NCI-H128 (cell line): ENCODE measurements around the gene NCS1.

Experiments used
- DNase-seq: peaks from one replicate; lab custom pipeline; 2025; ENCODE audit not compliant: unreplicated experiment; lab: John Stamatoyannopoulos, UW

Gene NCS1

GRCh38 chr9:130211548-130212226 lies 39.5 kb downstream of the NCS1 start:
- no peak for DNase-seq

DNA sequence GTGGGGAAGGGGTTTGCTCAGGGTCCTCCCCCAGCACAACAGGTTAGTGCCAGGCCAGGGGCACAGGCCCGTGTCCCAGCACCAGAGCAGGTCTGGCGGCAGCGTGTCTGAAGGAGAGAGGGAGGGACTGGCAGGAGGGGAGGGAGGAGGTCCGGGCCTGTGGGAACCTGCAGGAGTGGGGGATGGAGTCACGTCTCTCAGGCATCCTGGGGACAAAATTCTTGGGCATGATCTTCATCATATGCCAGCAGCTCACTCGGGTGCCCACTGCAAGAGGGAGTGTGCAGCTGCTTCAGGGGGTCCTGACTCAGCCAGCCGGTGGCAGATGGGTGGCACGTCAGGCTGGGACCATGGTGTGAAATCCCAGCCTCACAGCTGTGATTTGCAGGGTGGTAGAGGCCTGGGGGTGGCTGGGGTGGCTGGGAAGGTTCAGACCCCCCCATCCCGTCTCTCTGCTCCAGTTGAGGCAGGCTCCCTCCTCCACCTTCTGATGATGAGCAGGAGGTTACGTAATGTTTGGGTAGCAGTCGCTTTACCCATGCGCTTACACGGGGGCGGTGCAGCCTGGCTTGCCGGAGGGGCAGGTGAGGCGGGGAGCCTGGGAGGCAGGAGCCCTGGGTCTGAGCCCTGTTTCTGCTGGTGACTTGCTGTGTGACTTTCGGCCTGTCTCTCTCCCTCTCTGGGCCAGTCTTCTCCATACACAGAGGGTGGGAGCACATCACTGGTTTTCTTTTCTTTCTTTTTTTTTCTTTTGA lies 40.5 kb downstream of the NCS1 start:
- DNase-seq: no peak

GRCh38 chr9:130213911-130214761 lies 41.9 kb downstream of the NCS1 start:
- DNase-seq: no peak

- no peak for DNase-seq
Observed at GRCh38 chr9:130214776-130215340, 42.7 kb downstream of the NCS1 start.

- DNase-seq: no peak
Observed at GRCh38 chr9:130215341-130216119, 43.3 kb downstream of the NCS1 start.

DNA sequence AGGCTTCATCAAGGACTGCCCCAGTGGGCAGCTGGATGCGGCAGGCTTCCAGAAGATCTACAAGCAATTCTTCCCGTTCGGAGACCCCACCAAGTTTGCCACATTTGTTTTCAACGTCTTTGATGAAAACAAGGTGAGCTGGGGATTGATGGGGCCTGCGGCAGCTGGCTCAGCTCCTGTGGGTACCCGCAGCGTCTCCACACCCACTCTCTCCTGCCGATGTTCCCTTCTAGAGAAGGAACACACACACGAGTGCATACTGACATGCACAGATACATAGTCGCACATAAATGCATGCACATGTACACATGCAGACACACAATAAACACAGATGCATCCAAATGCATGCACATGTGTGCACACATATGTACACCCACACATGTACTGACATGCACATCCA lies 45.6 kb downstream of the NCS1 start:
- DNase-seq: no peak

GRCh38 chr9:130219661-130220096 lies 47.5 kb downstream of the NCS1 start:
- DNase-seq: no peak

DNA sequence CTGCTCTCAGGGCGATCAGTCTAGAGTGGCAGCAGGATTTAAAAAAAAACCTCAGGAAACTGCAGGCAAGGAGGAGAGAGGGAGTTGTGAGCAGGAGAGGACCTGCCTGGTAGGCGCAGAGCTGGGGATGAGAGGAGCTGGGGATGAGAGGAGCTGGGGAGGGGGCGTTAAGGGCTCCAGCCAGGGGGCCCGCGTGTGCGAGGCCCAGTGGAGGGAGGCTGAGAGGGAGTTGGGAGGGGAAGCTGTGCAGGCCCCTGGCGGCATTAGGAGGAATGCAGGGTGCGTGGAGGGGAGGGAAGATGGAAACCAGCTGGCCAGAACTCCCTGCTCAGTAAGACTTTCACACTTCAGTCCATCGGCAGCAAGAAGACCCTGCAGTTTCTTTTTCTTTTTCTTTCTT lies 48.1 kb downstream of the NCS1 start:
- no peak for DNase-seq

- DNase-seq: no peak
Observed at GRCh38 chr9:130222833-130223232, 50.6 kb downstream of the NCS1 start.

GRCh38 chr9:130225071-130225470 lies 52.9 kb downstream of the NCS1 start:
- DNase-seq: no peak

GRCh38 chr9:130225586-130225985 lies 53.4 kb downstream of the NCS1 start:
- DNase-seq: no peak

GRCh38 chr9:130226112-130226511 lies 53.9 kb downstream of the NCS1 start:
- DNase-seq: no peak

- DNase-seq: no peak
Observed at GRCh38 chr9:130227833-130228232, 55.6 kb downstream of the NCS1 start.

- no peak for DNase-seq
Observed at GRCh38 chr9:130229759-130230158, 57.6 kb downstream of the NCS1 start.

GRCh38 chr9:130230631-130231030 lies 58.4 kb downstream of the NCS1 start:
- no peak for DNase-seq

GRCh38 chr9:130232899-130233586 lies 60.8 kb downstream of the NCS1 start:
- DNase-seq: no peak

DNA sequence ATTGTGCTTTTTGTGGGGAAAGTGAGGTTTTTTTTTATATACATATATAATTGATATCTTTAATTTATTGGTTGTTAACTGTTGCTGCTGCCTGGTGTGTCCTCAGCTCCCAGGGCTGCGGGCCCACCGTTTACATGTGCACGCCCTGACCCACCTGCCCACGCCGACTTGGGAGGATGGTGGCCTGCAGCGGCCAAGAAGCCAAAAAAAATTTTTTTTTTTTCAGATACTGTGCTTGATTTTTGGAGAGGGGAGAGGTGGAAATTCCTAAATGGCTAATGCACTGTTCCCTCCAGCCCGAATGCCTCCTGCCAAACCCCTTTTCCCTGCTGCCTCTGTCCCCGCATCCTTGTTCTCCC lies 61.4 kb downstream of the NCS1 start:
- no peak for DNase-seq

GRCh38 chr9:130234340-130235260 lies 62.4 kb downstream of the NCS1 start:
- DNase-seq: no peak
